ENCODE results near the gene WBP1L. TPM values are rescaled to one million over a fixed set of nuclear protein-coding genes. Genes with fewer than 3 reads are reported as not detected.

WBP1L gene
- total and polyA plus RNA-seq, 2 of the 13 experiments (the other 11 are each of a cell fraction or from before 2014, with no cell fraction given): 8.3 to 12.3 TPM

- TF ChIP-seq AHDC1 (CRISPR knock-in tag; IDR thresholded peaks at IDR 0.05; ENCODE audit: borderline replicate concordance): peak; percentile 43; the same call in 1 of the 2 replicates
- no peak for TF ChIP-seq ZNF746 (CRISPR knock-in tag; IDR thresholded peaks at IDR 0.05)
- TF ChIP-seq RELA (CRISPR knock-in tag; IDR thresholded peaks at IDR 0.05): no peak
- peak; percentile 83 for TF ChIP-seq HNF4A (CRISPR knock-in tag; IDR thresholded peaks at IDR 0.05)
- peak; percentile 38 for TF ChIP-seq SKI (IDR thresholded peaks at IDR 0.05; ENCODE audit: partially characterized antibody)
- TF ChIP-seq MED1 (CRISPR knock-in tag; IDR thresholded peaks at IDR 0.05): peak; percentile 38; the same call in 1 of the 2 replicates
- peak; percentile 11; the same call in 1 of the 2 replicates for TF ChIP-seq ZFP37 (CRISPR knock-in tag; IDR thresholded peaks at IDR 0.05; ENCODE audit: borderline replicate concordance)
- 0 out of 2 replicates have a peak, but pooled peaks have one; percentile 22 for TF ChIP-seq SIN3A (IDR thresholded peaks at IDR 0.05; ENCODE audit: borderline replicate concordance, low read depth, low read length)
- no peak for TF ChIP-seq ZNF512 (CRISPR knock-in tag; IDR thresholded peaks at IDR 0.05)
- TF ChIP-seq SSRP1 (CRISPR knock-in tag; IDR thresholded peaks at IDR 0.05): no peak
- TF ChIP-seq FOXK1 (CRISPR knock-in tag; IDR thresholded peaks at IDR 0.05; ENCODE audit: borderline replicate concordance, low read depth): 0 out of 2 replicates have a peak, but pooled peaks have one; percentile 19
- peak; percentile 33; the same call in 1 of the 2 replicates for TF ChIP-seq ARID4A (CRISPR knock-in tag; IDR thresholded peaks at IDR 0.05; ENCODE audit: borderline replicate concordance)
- TF ChIP-seq FOXP4 (CRISPR knock-in tag; IDR thresholded peaks at IDR 0.05): peak; percentile 80
Measured at GRCh38 chr10:102813734-102814452, 70.1 kb downstream of the WBP1L start (continued).
